KOPT-K1 (cell line): ENCODE data around the gene MAP1LC3B.
"Not testable (repeated sequence)": the region's sequence is repeated elsewhere in the genome, so short reads cannot be mapped to it uniquely, and the experiment has no call there.

Experiments
- H3K27ac ChIP-seq: fragments of 200-600 bp; sonication (generic); 2 replicates; pipeline ENCODE4 v1.5.1; 2016; ENCODE audit warnings: antibody characterized with exemption, mild to moderate bottlenecking, low read depth, low read length; ENCODE audit not compliant: poor library complexity, severe bottlenecking
- H3K36me3 ChIP-seq: fragments of 200-600 bp; sonication (generic); 2 replicates; pipeline ENCODE4 v1.5.1; 2017; ENCODE audit warnings: antibody characterized with exemption, mild to moderate bottlenecking, low read length, moderate library complexity; ENCODE audit not compliant: insufficient read depth
- H3K9me3 ChIP-seq: fragments of 200-600 bp; sonication (generic); 2 replicates; pipeline ENCODE4 v1.5.1; 2017; ENCODE audit warnings: antibody characterized with exemption, low read length, mild to moderate bottlenecking; ENCODE audit not compliant: insufficient read depth, poor library complexity, severe bottlenecking

MAP1LC3B gene

DNA sequence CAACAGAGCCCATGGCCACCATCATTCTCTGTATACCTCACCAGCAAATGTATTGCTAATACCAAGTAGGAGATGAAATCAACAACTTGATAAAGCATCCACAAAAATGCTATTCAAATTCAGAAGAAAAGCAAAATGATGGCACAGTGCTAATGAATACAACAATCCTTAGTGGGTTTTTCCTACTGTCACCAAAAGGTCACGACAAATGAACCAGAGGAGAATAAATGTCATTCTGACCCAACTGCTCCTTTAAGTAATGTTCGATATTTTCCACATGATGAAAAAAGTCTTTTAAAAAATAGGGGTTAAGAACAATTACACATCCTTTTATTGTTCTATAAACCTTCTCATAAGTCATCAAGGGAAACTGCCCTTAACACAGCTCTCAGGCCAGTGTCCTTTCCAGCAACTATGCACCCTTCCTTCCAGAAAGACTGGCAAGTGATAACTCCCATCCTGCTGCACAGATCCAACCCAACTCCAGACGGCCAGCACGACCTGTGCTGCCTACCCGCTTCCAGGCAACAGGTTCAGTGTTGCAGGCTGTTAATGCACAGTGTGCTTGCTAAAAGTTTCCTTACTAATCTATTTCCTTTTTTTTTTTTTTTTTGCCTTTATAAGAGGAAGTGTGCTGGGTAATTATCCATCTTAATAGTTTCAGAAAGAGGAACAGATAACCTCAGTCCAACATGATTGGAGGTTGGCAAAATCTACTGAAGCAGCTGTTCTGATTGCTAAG, 23.9 kb upstream of the MAP1LC3B start:
- H3K27ac ChIP-seq, result no peak overlapping the region
- peaks cover 12% of the 10 kb centered on the region for H3K36me3 ChIP-seq
- no peaks in the 10 kb centered on the region for H3K9me3 ChIP-seq

GRCh38 chr16:87369117-87369765, 22.9 kb upstream of the MAP1LC3B start:
- peaks cover 14% of the 10 kb centered on the region; the same call in 1 of the 2 replicates for H3K36me3 ChIP-seq
- H3K9me3 ChIP-seq, result no peaks in the 10 kb centered on the region
- H3K27ac ChIP-seq, result no peak overlapping the region

- Histone ChIP-seq H3K36me3 (peaks cover 17% of the 10 kb centered on the region; the same call in 1 of the 2 replicates), H3K27ac (no peak overlapping the region), H3K9me3 (no peaks in the 10 kb centered on the region)
Measured at GRCh38 chr16:87369796-87370719, 22.1 kb upstream of the MAP1LC3B start.

- peaks cover 17% of the 10 kb centered on the region; the same call in 1 of the 2 replicates for H3K36me3 ChIP-seq
- no peak overlapping the region for H3K27ac ChIP-seq
- no peaks in the 10 kb centered on the region for H3K9me3 ChIP-seq
Measured at GRCh38 chr16:87371261-87371866, 20.8 kb upstream of the MAP1LC3B start.

- peaks cover 20% of the 10 kb centered on the region; the same call in 1 of the 2 replicates for H3K36me3 ChIP-seq
- H3K27ac ChIP-seq, result no peak overlapping the region
- H3K9me3 ChIP-seq, result no peaks in the 10 kb centered on the region
Measured at GRCh38 chr16:87372305-87372704, 19.8 kb upstream of the MAP1LC3B start.

DNA sequence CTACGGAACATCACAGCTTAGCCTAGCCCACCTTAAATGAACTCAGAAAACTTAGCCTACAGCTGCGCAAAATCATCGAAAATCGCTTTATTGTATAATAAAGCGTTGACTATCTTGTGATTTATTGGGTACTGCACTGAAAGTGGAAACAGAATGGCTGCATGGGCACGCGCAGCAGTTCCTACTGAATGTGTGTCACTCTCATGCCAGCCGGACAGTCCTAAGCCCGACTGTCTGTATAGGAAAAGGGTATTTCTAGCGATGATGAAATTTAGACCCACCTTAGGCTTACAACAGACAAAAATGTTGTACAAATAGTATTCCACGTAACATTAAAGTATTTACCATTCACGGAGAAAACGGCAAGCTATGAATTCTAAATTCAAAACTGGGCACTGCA, 17.8 kb upstream of the MAP1LC3B start:
- Histone ChIP-seq H3K27ac (no peak overlapping the region), H3K9me3 (no peaks in the 10 kb centered on the region), H3K36me3 (peaks cover 32% of the 10 kb centered on the region; the same call in 1 of the 2 replicates)

GRCh38 chr16:87375426-87376135, 16.6 kb upstream of the MAP1LC3B start:
- peaks cover 34% of the 10 kb centered on the region; the same call in 1 of the 2 replicates for H3K36me3 ChIP-seq
- H3K9me3 ChIP-seq, result no peaks in the 10 kb centered on the region
- H3K27ac ChIP-seq, result no peak overlapping the region

GRCh38 chr16:87376660-87377059, 15.5 kb upstream of the MAP1LC3B start:
- Histone ChIP-seq H3K36me3 (peaks cover 38% of the 10 kb centered on the region; the same call in 1 of the 2 replicates), H3K9me3 (no peaks in the 10 kb centered on the region), H3K27ac (no peak overlapping the region)

DNA sequence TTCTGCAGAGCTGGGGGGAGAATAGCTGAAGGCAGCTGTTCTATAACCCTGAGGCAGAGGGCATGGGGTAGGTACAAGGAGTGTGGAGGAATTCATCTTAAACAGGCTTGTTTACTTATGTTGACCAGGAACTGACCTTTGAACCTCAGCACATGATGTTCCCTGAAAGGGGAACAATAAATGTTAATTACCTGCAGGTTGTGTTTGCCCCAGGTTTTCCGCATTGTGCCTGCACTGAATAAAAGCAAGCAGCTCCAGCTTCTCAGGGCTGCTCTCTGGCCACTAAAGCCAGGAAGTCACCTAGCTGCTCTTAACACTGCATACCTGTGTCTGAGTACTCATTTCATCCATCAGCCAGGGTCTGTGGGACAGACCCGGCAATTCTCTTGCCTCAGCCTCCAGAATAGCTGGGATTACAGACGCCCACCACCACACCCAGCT, 12.8 kb upstream of the MAP1LC3B start:
- H3K9me3 ChIP-seq, result not testable (repeated sequence)

DNA sequence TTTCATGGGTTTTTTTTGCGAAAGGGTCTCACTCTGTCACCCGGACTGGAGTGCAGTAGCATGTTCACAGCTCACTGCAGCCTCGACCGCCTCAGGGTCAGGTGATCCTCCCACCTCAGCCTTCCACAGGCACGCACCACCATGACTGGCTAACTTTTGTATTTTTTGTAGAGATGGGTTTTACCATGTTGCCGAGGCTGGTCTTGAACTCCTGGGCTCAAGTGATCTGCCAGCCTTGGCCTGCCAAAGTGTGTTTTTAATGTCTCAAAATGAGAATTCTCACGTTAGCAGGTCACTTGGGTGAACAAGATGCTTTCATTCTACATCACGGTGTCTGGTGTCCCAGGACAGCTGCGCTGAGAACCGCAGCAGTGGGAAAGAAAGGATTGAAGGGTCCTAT, 11.7 kb upstream of the MAP1LC3B start:
- peaks cover 25% of the 10 kb centered on the region; the same call in 1 of the 2 replicates for H3K36me3 ChIP-seq
- H3K27ac ChIP-seq, result no peak overlapping the region

More for the DNA sequence above, 12.8 kb upstream of the MAP1LC3B start:
- H3K27ac ChIP-seq, result not testable (repeated sequence)
- H3K36me3 ChIP-seq, result peaks cover 28% of the 10 kb centered on the region; the same call in 1 of the 2 replicates

GRCh38 chr16:87380881-87381280, 11.3 kb upstream of the MAP1LC3B start:
- Histone ChIP-seq H3K36me3 (peaks cover 25% of the 10 kb centered on the region; the same call in 1 of the 2 replicates), H3K27ac (no peak overlapping the region), H3K9me3 (no peaks in the 10 kb centered on the region)

More for the DNA sequence above, 11.7 kb upstream of the MAP1LC3B start:
- no peaks in the 10 kb centered on the region for H3K9me3 ChIP-seq

GRCh38 chr16:87382023-87382785, 9.9 kb upstream of the MAP1LC3B start:
- H3K27ac ChIP-seq, result peak overlapping the region; percentile 78
- H3K36me3 ChIP-seq, result peaks cover 23% of the 10 kb centered on the region; the same call in 1 of the 2 replicates

DNA sequence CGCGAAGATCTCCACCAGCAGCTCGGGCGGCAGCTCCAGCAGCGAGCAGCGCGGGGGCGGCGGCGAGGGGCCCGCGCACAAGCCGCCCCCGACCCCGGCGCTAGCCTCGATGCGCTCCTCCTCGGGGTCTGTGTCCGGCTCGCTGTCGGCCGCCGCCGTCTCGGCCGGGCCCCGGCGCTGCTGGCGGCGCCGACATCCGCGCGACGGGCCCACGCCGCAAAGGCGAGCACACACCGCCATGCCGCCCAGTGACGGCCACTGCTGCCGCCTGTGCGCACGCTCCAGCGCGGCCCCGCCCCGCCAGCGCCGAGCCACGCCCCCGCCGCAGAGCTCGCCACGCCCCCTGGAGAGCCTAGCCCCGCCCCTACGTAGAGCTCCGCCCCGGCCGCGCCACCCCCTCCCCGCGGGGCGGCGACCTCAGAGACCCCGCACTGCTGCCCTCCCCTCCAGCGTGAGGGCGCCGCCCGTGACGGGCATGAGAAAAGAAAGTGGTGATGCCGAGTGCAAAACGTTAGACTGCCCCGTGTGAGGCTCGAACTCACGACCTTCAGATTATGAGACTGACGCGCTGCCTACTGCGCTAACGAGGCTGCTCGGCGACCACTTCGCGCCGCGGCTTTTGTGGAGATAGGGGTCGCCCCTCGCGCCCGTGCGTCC, 8.5 kb upstream of the MAP1LC3B start, which contains the start of gene FBXO31:
TSS of gene FBXO31 (minus strand) at position 272 of the 657 bp plus-strand sequence. CDS start at position 240, 32 bp downstream.
- Histone ChIP-seq H3K27ac (peak within 1 kb of the TSS; percentile 78), H3K36me3 (peaks cover 11% of the 10 kb centered on the region; the same call in 1 of the 2 replicates)

More at GRCh38 chr16:87382023-87382785, 9.9 kb upstream of the MAP1LC3B start:
- no peaks in the 10 kb centered on the region for H3K9me3 ChIP-seq

More for the DNA sequence above, 8.5 kb upstream of the MAP1LC3B start, which contains the start of gene FBXO31:
- H3K9me3 ChIP-seq, result no peaks in the 10 kb centered on the region
